ENCODE data around the gene CNN2. TPM values are rescaled to one million over a fixed set of nuclear protein-coding genes. Genes with fewer than 3 reads are reported as not detected.
"Not testable (repeated sequence)": the region's sequence is repeated elsewhere in the genome, so short reads cannot be mapped to it uniquely, and the experiment has no call there.

CNN2 gene
- total and polyA plus RNA-seq, 8 donors = 133 to 259 (median 180) TPM

DNA sequence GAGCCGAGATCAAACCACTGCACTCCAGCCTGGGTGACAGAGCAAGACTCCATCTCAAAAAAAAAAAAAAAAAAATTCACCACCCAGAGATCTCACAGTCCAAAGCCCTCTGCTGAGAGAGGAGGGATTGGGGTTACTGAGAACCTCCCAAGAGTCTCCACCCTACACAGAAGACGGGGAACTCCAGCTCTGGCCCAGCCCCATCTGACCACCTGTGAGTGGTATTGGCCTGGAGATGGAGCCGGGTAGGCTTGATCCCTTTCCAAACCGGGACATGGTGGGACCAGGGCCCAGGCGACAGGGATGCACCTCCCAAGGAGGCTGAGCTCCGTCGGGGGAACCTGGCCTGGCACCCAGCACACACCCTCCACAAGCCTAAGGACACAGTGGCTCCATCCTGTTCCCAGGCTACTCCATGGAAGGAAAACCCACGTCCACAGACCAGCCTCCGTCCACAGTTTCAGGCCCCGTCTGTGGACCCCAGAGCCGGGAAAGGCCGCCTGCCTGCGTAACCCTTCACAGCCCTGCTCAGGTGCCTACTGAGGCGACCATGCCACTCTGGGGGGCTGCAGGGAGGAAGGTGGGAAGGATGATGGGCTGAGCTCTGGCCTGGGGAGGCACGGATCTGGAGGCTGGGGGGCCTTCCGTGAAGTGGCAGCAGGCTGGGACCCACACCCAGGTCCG lies 7.3 kb upstream of the CNN2 start:
- peaks cover 49 to 74% of the 10 kb centered on the region in 2 donors for H3K4me1 ChIP-seq
- DNase-seq (peak in 1 of 4 donors; percentile 67), ATAC-seq (no peak)
- TF ChIP-seq, protein P1, sequence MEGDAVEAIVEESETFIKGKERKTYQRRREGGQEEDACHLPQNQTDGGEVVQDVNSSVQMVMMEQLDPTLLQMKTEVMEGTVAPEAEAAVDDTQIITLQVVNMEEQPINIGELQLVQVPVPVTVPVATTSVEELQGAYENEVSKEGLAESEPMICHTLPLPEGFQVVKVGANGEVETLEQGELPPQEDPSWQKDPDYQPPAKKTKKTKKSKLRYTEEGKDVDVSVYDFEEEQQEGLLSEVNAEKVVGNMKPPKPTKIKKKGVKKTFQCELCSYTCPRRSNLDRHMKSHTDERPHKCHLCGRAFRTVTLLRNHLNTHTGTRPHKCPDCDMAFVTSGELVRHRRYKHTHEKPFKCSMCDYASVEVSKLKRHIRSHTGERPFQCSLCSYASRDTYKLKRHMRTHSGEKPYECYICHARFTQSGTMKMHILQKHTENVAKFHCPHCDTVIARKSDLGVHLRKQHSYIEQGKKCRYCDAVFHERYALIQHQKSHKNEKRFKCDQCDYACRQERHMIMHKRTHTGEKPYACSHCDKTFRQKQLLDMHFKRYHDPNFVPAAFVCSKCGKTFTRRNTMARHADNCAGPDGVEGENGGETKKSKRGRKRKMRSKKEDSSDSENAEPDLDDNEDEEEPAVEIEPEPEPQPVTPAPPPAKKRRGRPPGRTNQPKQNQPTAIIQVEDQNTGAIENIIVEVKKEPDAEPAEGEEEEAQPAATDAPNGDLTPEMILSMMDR (IDR thresholded peaks at IDR 0.05) = no peak
- peaks cover 0 to 26% of the 10 kb centered on the region in 2 donors for H3K36me3 ChIP-seq
- no peak overlapping the region for H3K27ac ChIP-seq
- H3K27me3 ChIP-seq = no peaks in the 10 kb centered on the region
- intact Hi-C loops (cut with DNase I) = no loop called here
- no peaks in the 10 kb centered on the region for H3K9me3 ChIP-seq
- H3K4me3 ChIP-seq = peak overlapping the region; percentile 71 to 91

DNA sequence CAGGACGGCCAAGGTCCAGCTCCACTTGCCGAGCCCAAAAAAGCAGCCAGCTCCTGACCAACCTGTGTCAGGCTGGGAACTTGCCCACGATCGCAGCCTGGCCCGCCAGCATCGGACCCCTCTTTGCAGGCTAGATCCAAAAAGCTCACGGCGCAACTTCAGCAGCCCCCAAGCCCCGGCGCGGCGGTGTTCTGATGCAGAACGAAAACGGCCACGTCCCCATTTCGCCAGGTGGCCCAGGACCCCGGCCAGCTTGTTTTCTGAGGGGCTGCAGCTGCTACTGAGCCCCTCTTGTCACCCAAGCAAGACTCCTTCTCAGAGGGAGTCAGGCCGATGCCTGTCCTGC lies 6.8 kb upstream of the CNN2 start:
- intact Hi-C loops (cut with DNase I) = no loop called here
- peak overlapping the region; percentile 71 to 91 for H3K4me3 ChIP-seq
- TF ChIP-seq, protein P1 (IDR thresholded peaks at IDR 0.05) = no peak
- H3K36me3 ChIP-seq = peaks cover 0 to 20% of the 10 kb centered on the region in 2 donors
- H3K4me1 ChIP-seq = peaks cover 49 to 75% of the 10 kb centered on the region in 2 donors
- ATAC-seq = no peak
- DNase-seq = peak in 1 of 4 donors; percentile 80
- H3K27me3 ChIP-seq = no peaks in the 10 kb centered on the region
- H3K9me3 ChIP-seq = no peaks in the 10 kb centered on the region
- H3K27ac ChIP-seq = no peak overlapping the region

DNA sequence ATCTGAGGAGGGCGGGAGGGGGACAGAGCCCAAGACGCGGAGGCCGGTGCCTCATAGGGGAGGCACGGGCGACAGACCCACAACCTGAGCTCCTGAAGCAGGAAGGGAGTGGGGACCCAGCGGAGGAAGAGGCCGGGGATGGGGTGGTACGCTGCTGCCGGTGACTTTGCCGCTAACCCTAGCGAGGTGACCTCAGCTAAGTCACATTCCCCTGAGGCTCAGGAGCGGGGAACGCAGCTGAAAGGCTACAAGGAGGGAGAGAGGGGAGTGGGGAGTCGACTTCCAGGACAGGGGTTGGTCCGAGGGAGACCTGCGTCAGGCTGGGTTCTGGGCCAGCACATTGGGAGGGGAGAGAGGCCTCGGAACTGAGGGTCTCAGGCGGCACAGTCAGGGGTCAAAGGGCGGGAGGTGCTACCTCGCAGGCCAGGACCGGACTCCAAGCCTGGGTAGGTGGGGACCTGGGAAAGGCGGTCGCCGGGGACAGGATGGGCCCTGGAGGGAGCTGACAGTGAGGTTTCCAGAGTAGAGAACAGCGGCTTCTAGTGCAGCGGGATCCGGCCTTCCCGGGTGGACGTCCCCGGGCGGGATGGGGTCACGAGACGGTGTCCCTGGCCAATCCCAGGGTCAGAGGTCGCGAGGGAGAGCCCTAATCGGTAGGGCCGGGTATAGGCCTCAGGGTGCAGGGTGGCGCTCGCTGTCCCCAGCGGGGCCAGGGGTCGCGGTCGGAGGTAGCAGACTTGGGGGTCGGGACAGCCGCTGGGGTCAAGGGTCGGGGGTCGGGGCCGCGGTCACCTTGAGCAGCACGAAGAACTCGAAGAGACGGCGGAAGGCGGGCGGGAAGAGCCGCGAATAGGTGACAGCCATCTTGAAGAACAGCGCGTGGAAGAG lies 6.2 kb upstream of the CNN2 start:
- TF ChIP-seq, protein P1 (IDR thresholded peaks at IDR 0.05) = no peak
- Histone ChIP-seq H3K27ac (peak overlapping the region; percentile 89 to 97), H3K4me3 (peak overlapping the region; percentile 71 to 91), H3K4me1 (peaks cover 49 to 79% of the 10 kb centered on the region in 2 donors), H3K27me3 (no peaks in the 10 kb centered on the region), H3K36me3 (peaks cover 0 to 14% of the 10 kb centered on the region in 2 donors), H3K9me3 (no peaks in the 10 kb centered on the region)
- no peak for ATAC-seq
- DNase-seq = peak in 2 of 4 donors; percentile 59 to 87
- intact Hi-C loops (cut with DNase I) = no loop called here

DNA sequence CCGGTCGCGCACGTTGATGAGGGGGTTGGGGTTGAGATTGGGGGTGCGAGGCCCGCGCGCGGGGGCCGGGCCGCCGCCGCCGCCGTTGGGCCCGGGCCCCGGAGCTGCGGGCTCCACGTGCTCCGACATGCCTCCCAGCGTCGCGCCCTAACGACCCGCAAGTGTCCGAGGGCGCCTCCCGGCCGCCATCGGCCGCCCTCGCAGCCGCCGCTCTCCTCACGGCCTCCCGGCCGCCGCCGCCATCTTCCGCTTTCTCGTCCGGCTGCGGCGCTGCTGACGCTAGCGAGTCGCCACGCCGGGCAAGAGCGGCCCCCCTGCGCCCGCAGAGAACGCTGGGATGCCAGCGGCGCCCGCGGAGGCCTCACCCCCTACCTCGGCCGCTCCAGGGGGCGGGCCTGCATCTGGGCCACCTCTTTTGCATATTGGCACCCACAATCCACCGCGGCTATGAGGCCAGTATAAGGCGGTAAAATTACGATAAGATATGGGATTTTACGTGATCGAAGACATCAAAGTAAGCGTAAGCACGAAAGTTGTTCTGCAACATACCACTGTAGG lies 5.5 kb upstream of the CNN2 start, which contains the start of gene TMEM259:
Gene TMEM259, minus strand, starts transcription at position 256 of the 558 bp plus-strand sequence. Its CDS starts 127 bp downstream, at position 129.
- Histone ChIP-seq H3K27ac (peak within 1 kb of the TSS; percentile 89 to 97), H3K9me3 (no peaks in the 10 kb centered on the region), H3K4me1 (peaks cover 46 to 79% of the 10 kb centered on the region in 2 donors), H3K36me3 (peaks cover 0 to 7% of the 10 kb centered on the region in 2 donors), H3K27me3 (no peaks in the 10 kb centered on the region), H3K4me3 (peak within 1 kb of the TSS; percentile 71 to 91)
- DNase-seq = peak; percentile 97 to 100 (median 98)
- intact Hi-C loops (cut with DNase I) = no loop called here
- TF ChIP-seq, protein P1 (IDR thresholded peaks at IDR 0.05) = no peak
- peak; percentile 93 for ATAC-seq

DNA sequence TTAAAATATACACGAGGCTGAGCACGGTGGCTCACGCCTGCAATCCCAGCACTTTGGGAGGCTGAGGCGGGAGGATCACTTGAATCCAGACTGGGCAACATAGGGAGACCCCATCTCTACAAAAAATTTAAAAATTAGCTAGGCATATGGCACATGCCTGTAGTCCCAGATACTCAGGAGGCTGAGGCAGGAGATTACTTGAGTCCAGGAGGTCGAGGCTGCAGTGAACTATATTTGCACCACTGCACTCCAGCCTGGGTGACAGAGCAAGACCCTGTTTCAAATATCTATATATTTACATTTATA lies 2.6 kb upstream of the CNN2 start:
- ATAC-seq; H3K27ac ChIP-seq; H3K9me3 ChIP-seq; intact Hi-C loops (cut with DNase I); DNase-seq; H3K36me3 ChIP-seq; H3K4me3 ChIP-seq; H3K27me3 ChIP-seq: not testable (repeated sequence)
- H3K4me1 ChIP-seq = peaks cover 21 to 67% of the 10 kb centered on the region in 2 donors

DNA sequence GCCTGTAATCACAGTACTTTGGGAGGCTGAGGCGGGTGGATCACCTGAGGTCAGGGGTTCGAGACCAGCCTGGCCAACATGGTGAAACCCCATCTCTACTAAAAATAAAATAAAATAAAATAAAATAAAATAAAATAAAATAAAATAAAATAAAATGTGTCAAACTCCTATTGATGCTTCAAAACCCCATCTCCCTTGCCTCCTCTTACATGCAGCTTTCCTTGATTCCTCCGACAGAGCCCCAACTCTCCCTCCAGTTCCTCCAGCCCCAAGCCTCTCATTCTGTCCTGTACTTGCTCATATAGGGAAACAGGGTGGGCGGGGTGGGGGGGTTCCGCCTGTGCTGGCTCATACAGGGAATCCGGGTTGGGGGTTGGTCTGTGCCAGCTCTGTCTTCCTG lies 1.3 kb upstream of the CNN2 start:
- H3K4me3 ChIP-seq; H3K27me3 ChIP-seq; H3K36me3 ChIP-seq; DNase-seq; ATAC-seq; H3K27ac ChIP-seq; intact Hi-C loops (cut with DNase I); H3K9me3 ChIP-seq: not testable (repeated sequence)
- H3K4me1 ChIP-seq = peaks cover 9 to 65% of the 10 kb centered on the region in 2 donors

All from left lung (tissue), 10 donors.